ENCODE data around the gene NCKIPSD.

NCKIPSD gene

GRCh38 chr3:48678056-48678455 is 7.7 kb downstream of the NCKIPSD start:
- peak; percentile 29 for DNase-seq

- no peak for DNase-seq
Measured at GRCh38 chr3:48674505-48674904, 11.2 kb downstream of the NCKIPSD start.

- no peak for DNase-seq
Measured at GRCh38 chr3:48672522-48672921, 13.2 kb downstream of the NCKIPSD start.

GRCh38 chr3:48664929-48665328 is 20.8 kb downstream of the NCKIPSD start:
- DNase-seq: no peak

- DNase-seq: no peak
Measured at GRCh38 chr3:48664313-48664644, 21.4 kb downstream of the NCKIPSD start.

- peak; percentile 95 for DNase-seq
Measured at GRCh38 chr3:48663489-48664312, 22.0 kb downstream of the NCKIPSD start.

GRCh38 chr3:48662753-48663488 is 22.8 kb downstream of the NCKIPSD start, which contains the start of gene CELSR3:
TSS of gene CELSR3 (minus strand) at chr3:48662886. CDS start at chr3:48662634, 252 bp downstream.
- peak; percentile 83 for DNase-seq

- no peak for DNase-seq
Measured at GRCh38 chr3:48662145-48662752, 23.5 kb downstream of the NCKIPSD start.

- peak; percentile 37 for DNase-seq
Measured at GRCh38 chr3:48661501-48662144, 24.1 kb downstream of the NCKIPSD start.

- DNase-seq: no peak
Measured at GRCh38 chr3:48660800-48661400, 24.8 kb downstream of the NCKIPSD start.

GRCh38 chr3:48656841-48657281 is 28.9 kb downstream of the NCKIPSD start:
- no peak for DNase-seq

GRCh38 chr3:48656061-48656840 is 29.5 kb downstream of the NCKIPSD start:
- DNase-seq: peak; percentile 53

- no peak for DNase-seq
Measured at GRCh38 chr3:48655606-48656005, 30.1 kb downstream of the NCKIPSD start.

- DNase-seq: no peak
Measured at GRCh38 chr3:48655063-48655462, 30.7 kb downstream of the NCKIPSD start.

- DNase-seq: no peak
Measured at GRCh38 chr3:48652923-48653715, 32.6 kb downstream of the NCKIPSD start.

- no peak for DNase-seq
Measured at GRCh38 chr3:48651771-48652170, 33.9 kb downstream of the NCKIPSD start.

GRCh38 chr3:48650723-48651122 is 35.0 kb downstream of the NCKIPSD start:
- DNase-seq: no peak

- DNase-seq: no peak
Measured at GRCh38 chr3:48648188-48648850, 37.4 kb downstream of the NCKIPSD start.

GRCh38 chr3:48647714-48648113 is 38.0 kb downstream of the NCKIPSD start:
- DNase-seq: no peak

Measured in fibroblast of upper back skin (primary cell).